ENCODE results near the gene FHDC1.

FHDC1 gene

DNA sequence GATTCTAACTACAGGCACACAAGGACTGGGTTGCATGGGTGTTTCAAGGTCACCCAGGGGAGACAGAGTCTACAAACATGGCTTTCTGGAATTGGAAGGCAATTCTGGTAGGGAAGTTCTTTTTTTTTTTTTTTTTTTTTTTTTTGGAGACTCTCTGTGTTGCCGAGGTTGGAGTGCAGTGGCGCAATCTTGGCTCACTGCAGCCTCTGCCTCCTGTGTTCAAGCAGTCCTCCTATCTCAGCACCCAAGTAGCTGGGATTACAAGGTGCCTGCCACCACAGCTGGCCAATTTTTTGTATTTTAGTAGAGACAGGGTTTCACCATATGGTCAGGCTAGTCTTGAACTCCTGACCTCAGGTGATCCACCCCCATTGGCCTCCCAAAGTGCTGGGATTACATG, 16.3 kb upstream of the FHDC1 start:
- TF ChIP-seq, protein P1, sequence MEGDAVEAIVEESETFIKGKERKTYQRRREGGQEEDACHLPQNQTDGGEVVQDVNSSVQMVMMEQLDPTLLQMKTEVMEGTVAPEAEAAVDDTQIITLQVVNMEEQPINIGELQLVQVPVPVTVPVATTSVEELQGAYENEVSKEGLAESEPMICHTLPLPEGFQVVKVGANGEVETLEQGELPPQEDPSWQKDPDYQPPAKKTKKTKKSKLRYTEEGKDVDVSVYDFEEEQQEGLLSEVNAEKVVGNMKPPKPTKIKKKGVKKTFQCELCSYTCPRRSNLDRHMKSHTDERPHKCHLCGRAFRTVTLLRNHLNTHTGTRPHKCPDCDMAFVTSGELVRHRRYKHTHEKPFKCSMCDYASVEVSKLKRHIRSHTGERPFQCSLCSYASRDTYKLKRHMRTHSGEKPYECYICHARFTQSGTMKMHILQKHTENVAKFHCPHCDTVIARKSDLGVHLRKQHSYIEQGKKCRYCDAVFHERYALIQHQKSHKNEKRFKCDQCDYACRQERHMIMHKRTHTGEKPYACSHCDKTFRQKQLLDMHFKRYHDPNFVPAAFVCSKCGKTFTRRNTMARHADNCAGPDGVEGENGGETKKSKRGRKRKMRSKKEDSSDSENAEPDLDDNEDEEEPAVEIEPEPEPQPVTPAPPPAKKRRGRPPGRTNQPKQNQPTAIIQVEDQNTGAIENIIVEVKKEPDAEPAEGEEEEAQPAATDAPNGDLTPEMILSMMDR (IDR thresholded peaks at IDR 0.05; ENCODE audit: control extremely low read depth, extremely low read depth, low read depth, missing control alignments), result no peak
- CTCF ChIA-PET, result no interaction called here
- POLR2A ChIA-PET, result no interaction called here
- DNase-seq (ENCODE audit: extremely low spot score), result no peak

DNA sequence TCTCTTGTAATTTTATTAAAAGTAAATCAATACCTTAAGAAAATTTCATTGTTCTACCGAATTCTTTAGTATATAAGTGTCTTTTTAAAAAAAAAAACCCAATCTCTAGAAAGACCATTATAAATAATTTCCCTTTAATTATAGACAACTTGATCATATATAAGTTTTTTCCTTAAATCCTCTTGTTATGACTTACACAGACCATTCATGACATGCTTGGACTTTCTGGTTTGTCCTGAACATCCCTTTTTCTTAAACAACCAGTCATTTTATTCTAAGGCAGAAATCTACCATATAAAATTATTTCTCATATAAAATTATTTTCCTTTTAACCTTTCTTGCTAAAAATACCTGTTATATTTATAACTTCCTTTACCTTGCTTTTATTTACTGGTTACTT, 15.4 kb upstream of the FHDC1 start:
- POLR2A ChIA-PET, result no interaction called here
- DNase-seq (ENCODE audit: extremely low spot score), result no peak
- CTCF ChIA-PET, result no interaction called here
- TF ChIP-seq, protein P1 (IDR thresholded peaks at IDR 0.05; ENCODE audit: control extremely low read depth, extremely low read depth, low read depth, missing control alignments), result no peak

DNA sequence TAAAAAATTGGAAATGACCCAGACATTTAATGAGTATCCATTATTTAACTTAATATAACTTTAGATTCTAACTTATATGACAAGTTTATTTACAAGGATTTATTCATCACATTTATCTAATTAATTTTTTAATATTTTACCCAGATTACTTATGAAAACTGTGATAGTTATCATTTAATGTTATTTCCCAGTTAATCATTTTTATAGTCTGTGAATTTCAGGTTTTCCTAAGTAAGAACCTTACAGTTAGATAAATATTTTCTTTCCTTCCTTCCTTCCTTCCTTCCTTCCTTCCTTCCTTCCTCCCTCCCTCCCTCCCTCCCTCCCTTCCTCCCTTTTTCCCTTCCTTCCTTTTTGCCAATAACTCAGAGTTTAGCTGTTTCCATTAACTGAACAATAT, 14.8 kb upstream of the FHDC1 start:
- ChIA-PET POLR2A (no interaction called here), CTCF (interaction anchor here (1.0 kb wide), 1 partner anchor 11 kb away, joined by 3 read pairs; no protein-coding TSS in a partner anchor)
- TF ChIP-seq, protein P1 (IDR thresholded peaks at IDR 0.05; ENCODE audit: control extremely low read depth, extremely low read depth, low read depth, missing control alignments), result no peak
- no peak for DNase-seq (ENCODE audit: extremely low spot score)

DNA sequence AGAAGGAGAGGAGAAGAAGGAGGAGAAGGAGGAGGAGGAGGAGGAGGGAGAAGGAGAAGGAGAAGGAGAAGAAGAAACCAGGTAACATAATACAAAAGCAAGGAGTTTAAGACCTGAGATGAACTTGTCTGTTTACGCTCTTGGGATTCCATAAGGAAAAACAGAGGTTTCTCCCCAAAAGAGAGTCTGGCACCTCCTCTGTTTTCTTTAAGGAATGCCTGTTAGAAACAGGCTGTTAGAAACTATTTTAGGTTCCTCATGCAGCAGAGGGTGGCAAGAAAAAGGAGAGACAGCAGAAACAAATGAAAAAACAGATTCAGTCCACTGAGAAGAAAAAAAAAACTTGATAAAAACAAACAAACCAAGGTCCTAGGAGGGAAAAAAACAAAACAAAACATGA, 10.3 kb upstream of the FHDC1 start:
- TF ChIP-seq, protein P1 (IDR thresholded peaks at IDR 0.05; ENCODE audit: control extremely low read depth, extremely low read depth, low read depth, missing control alignments), result no peak
- CTCF ChIA-PET, result interaction anchor here (1.2 kb wide), 1 partner anchor 14 kb away, joined by 3 read pairs; no protein-coding TSS in a partner anchor
- DNase-seq (ENCODE audit: extremely low spot score), result no peak
- POLR2A ChIA-PET, result no interaction called here

DNA sequence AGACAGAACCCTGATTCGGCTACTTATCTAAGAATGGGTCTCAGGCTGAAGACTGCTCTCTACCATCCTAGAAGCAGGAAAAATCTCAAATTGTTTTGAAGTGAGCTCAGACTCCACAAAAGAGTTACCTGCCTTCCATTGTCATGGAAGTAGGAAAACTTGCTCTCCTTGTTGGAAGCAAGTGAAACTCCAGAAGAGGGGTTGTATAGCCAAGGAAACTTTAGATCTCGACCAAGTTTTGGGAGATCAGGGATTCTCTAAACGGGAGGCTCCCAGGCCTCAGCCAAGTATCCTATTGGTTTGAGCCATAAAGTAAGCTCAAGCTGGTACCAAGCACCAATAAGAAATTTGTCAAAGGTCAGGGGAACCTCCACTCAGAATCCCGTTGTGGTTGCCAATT, 9.2 kb upstream of the FHDC1 start:
- ChIA-PET CTCF (interaction anchor here (1.1 to 1.2 kb wide), 3 partner anchors 11 to 23 kb away, joined by 3 to 4 read pairs (median 3); no protein-coding TSS in a partner anchor), POLR2A (no interaction called here)
- DNase-seq (ENCODE audit: extremely low spot score), result no peak
- TF ChIP-seq, protein P1 (IDR thresholded peaks at IDR 0.05; ENCODE audit: control extremely low read depth, extremely low read depth, low read depth, missing control alignments), result no peak

DNA sequence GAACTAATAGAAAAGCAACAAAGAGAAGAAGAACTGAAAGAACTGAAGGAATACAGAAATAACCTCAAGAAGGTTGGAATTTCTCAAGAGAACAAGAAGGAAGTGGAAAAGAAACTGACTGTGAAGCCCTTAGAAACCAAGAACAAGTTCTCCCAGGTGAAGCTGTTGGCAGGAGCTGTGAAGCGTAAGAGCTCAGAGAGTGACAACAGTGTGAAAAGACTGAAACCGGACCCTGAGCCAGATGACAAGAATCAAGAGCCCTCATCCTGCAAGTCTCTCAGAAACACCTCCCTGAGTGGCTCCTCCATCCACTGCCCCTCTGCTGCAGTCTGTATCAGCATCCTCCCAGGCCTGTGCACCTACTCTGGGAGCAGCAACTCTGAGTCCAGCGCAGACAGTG, 8.4 kb upstream of the FHDC1 start:
- CTCF ChIA-PET, result interaction anchor here (1.1 to 1.2 kb wide), 3 partner anchors 10 to 22 kb away, joined by 3 to 4 read pairs (median 3); no protein-coding TSS in a partner anchor
- TF ChIP-seq, protein P1 (IDR thresholded peaks at IDR 0.05; ENCODE audit: control extremely low read depth, extremely low read depth, low read depth, missing control alignments), result no peak

DNA sequence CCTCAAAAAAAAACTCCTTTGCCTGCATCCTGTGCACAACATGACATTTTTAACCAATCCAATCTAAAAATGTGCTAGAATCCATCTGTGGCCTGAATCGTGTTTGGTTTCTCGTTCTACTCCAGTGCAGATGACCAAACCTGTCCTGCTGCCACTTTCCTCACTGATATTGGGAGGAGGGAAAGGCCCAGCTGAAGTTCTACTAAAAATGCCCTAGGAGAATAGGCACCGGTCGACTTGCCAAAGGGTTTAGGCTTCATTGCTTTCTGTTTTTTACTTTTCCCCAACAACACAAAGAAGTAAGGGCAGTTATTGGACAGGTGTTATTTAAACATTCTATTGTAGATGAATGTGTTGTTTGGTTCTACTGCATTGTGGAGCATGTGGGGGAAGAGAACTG, 7.8 kb upstream of the FHDC1 start:
- TF ChIP-seq, protein P1 (IDR thresholded peaks at IDR 0.05; ENCODE audit: control extremely low read depth, extremely low read depth, low read depth, missing control alignments), result no peak
- no peak for DNase-seq (ENCODE audit: extremely low spot score)
- ChIA-PET CTCF (interaction anchor here (1.2 kb wide), 1 partner anchor 12 kb away, joined by 3 read pairs; no protein-coding TSS in a partner anchor), POLR2A (no interaction called here)

More for the DNA sequence above, 8.4 kb upstream of the FHDC1 start:
- POLR2A ChIA-PET, result no interaction called here
- DNase-seq (ENCODE audit: extremely low spot score), result no peak

Data from GM10248 (cell line).